Measurements from ENCODE around the gene B4GALNT4.

The B4GALNT4 gene

DNA sequence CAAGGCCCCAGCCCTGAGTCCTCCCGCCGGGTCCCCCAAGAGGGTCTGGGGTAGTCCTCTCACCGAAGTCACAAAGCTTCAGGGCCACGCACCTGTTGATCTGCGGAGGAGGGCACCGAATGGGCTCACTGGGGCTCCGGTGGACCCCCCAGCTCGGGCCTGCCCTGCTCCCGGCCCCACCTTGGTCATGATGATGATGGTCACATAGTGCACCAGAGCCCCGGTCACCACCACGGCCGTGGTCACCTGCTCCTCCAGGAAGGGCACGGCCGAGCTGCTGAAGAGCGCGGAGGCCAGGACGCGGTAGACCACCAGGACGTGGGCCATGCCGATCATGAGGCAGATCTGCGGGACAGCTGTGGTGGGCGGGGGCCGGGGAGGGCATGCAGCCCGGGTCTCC lies 59.0 kb downstream of the B4GALNT4 start:
- H3K9me3 ChIP-seq (ENCODE audit: control insufficient read depth, low read length), result no peaks in the 10 kb centered on the region
- H3K23ac ChIP-seq (ENCODE audit: low read length in 2 of 2), result no peak overlapping the region
- no peak overlapping the region for H3K27ac ChIP-seq (ENCODE audit: low read length, poor library complexity, severe bottlenecking)
- no peak overlapping the region for H3K4me3 ChIP-seq (ENCODE audit: insufficient read depth in 1 of 2, low read depth in 1 of 2, low read length in 2 of 2)
- H3K4me2 ChIP-seq (ENCODE audit: low read length, poor library complexity, severe bottlenecking), result no peak overlapping the region
- H2BK120ac ChIP-seq (ENCODE audit: low read depth, low read length), result no peak overlapping the region
- no peaks in the 10 kb centered on the region for H3K36me3 ChIP-seq (ENCODE audit: control insufficient read depth in 1 of 2, insufficient read depth in 2 of 2, low read depth in 1 of 2, low read length in 2 of 2)
- H2BK15ac ChIP-seq (ENCODE audit: low read depth, poor library complexity, severe bottlenecking), result no peak overlapping the region
- H2BK12ac ChIP-seq (ENCODE audit: low read length in 2 of 2), result no peak overlapping the region
- H3K4me1 ChIP-seq (ENCODE audit: control insufficient read depth, insufficient read depth, low read depth, low read length), result peaks cover 4% of the 10 kb centered on the region
- H3K18ac ChIP-seq (ENCODE audit: low read depth in 1 of 2, low read length in 2 of 2), result no peak overlapping the region
- no peak for DNase-seq
- no peak overlapping the region for H4K8ac ChIP-seq (ENCODE audit: low read length)
- H2AFZ ChIP-seq (ENCODE audit: low read depth, low read length), result no peak overlapping the region
- no peaks in the 10 kb centered on the region for H3K79me1 ChIP-seq (replicated peaks; ENCODE audit: low read length, poor library complexity, severe bottlenecking)
- no peak overlapping the region for H2BK5ac ChIP-seq (ENCODE audit: low read depth, low read length, poor library complexity, severe bottlenecking)
- H3K14ac ChIP-seq (ENCODE audit: low read length in 2 of 2), result no peak overlapping the region
- H3K27me3 ChIP-seq (ENCODE audit: control insufficient read depth in 1 of 2, insufficient read depth in 1 of 2, low read length in 2 of 2), result peaks cover 0 to 44% of the 10 kb centered on the region in 2 experiments
- no peak overlapping the region for H3K9ac ChIP-seq (ENCODE audit: low read length)
- H4K91ac ChIP-seq (ENCODE audit: low read length), result peak overlapping the region; percentile 34
- H3K4ac ChIP-seq (ENCODE audit: low read depth in 1 of 2, low read length in 2 of 2), result no peak overlapping the region
- WGBS, result 94% methylated on average over 24 of the region's 24 CpGs
- H2AK5ac ChIP-seq (ENCODE audit: low read length, severe bottlenecking), result no peak overlapping the region

DNA sequence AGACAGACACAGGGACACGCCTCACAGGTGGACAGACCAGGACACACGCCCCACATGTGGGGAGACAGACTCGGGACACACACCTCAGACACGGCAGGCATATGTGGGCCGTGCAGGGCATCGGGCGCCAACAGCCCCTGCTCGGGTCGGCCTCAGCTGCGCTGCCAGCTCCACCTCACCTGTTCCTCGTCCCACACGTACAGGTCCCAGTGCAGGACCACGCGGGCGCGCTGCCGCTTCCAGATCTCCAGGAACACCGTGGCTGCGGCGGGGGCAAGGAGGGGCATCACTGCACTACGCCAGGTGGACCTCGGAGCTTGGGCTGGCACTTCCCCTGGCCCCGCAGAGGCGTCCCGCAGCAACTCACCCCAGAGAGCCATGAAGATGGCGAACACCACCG lies 60.1 kb downstream of the B4GALNT4 start:
- Histone ChIP-seq H2BK12ac (ENCODE audit: low read length in 2 of 2) (no peak overlapping the region), H3K4ac (ENCODE audit: low read depth in 1 of 2, low read length in 2 of 2) (no peak overlapping the region), H3K9me3 (ENCODE audit: control insufficient read depth, low read length) (no peaks in the 10 kb centered on the region), H3K23ac (ENCODE audit: low read length in 2 of 2) (no peak overlapping the region), H3K79me1 (replicated peaks; ENCODE audit: low read length, poor library complexity, severe bottlenecking) (no peaks in the 10 kb centered on the region), H3K36me3 (ENCODE audit: control insufficient read depth in 1 of 2, insufficient read depth in 2 of 2, low read depth in 1 of 2, low read length in 2 of 2) (no peaks in the 10 kb centered on the region), H3K9ac (ENCODE audit: low read length) (no peak overlapping the region), H3K27ac (ENCODE audit: low read length, poor library complexity, severe bottlenecking) (no peak overlapping the region), H4K8ac (ENCODE audit: low read length) (no peak overlapping the region), H2BK120ac (ENCODE audit: low read depth, low read length) (no peak overlapping the region), H3K18ac (ENCODE audit: low read depth in 1 of 2, low read length in 2 of 2) (no peak overlapping the region), H2AK5ac (ENCODE audit: low read length, severe bottlenecking) (no peak overlapping the region), H2BK15ac (ENCODE audit: low read depth, poor library complexity, severe bottlenecking) (peak overlapping the region; percentile 80), H3K4me3 (ENCODE audit: insufficient read depth in 1 of 2, low read depth in 1 of 2, low read length in 2 of 2) (no peak overlapping the region), H2BK5ac (ENCODE audit: low read depth, low read length, poor library complexity, severe bottlenecking) (no peak overlapping the region), H3K27me3 (ENCODE audit: control insufficient read depth in 1 of 2, insufficient read depth in 1 of 2, low read length in 2 of 2) (peaks cover 0 to 43% of the 10 kb centered on the region in 2 experiments), H3K14ac (ENCODE audit: low read length in 2 of 2) (no peak overlapping the region), H2AFZ (ENCODE audit: low read depth, low read length) (no peak overlapping the region), H4K91ac (ENCODE audit: low read length) (no peak overlapping the region), H3K4me2 (ENCODE audit: low read length, poor library complexity, severe bottlenecking) (no peak overlapping the region), H3K4me1 (ENCODE audit: control insufficient read depth, insufficient read depth, low read depth, low read length) (peaks cover 4% of the 10 kb centered on the region)
- 92% methylated on average over 27 of the region's 27 CpGs for WGBS
- no peak for DNase-seq

DNA sequence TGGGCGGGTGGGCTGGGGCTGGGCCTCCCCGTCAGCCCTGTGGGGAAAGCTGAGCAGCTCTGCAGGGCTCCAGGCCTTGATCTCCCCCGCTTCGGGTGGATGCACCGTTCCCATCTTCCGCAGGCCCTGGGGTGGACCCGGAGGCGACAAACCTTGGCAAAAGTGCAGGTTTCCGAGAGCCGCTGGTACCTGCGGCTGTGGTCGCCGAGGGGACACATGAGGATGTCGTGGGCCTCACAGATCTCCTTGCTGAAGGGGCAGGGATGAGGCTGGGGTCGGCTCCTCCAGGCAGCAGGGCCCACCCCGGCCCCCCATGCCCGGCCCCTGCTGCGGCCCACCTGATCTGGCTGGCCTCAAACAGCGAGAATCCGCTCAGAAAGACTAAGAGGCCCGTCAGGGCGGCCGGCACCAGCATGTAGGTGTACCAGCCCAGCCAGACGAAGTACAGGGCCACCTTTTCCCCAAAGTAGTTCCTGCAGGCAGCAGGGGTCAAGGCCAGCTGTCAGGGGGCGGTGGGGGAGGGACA lies 60.7 kb downstream of the B4GALNT4 start:
- no peak overlapping the region for H3K18ac ChIP-seq (ENCODE audit: low read depth in 1 of 2, low read length in 2 of 2)
- no peak overlapping the region for H2AK5ac ChIP-seq (ENCODE audit: low read length, severe bottlenecking)
- no peak overlapping the region for H3K4me3 ChIP-seq (ENCODE audit: insufficient read depth in 1 of 2, low read depth in 1 of 2, low read length in 2 of 2)
- no peak overlapping the region for H3K23ac ChIP-seq (ENCODE audit: low read length in 2 of 2)
- no peak overlapping the region for H2BK15ac ChIP-seq (ENCODE audit: low read depth, poor library complexity, severe bottlenecking)
- no peak overlapping the region for H3K4ac ChIP-seq (ENCODE audit: low read depth in 1 of 2, low read length in 2 of 2)
- no peak overlapping the region for H2BK120ac ChIP-seq (ENCODE audit: low read depth, low read length)
- no peaks in the 10 kb centered on the region for H3K79me1 ChIP-seq (replicated peaks; ENCODE audit: low read length, poor library complexity, severe bottlenecking)
- H2BK12ac ChIP-seq (ENCODE audit: low read length in 2 of 2), result no peak overlapping the region
- H4K8ac ChIP-seq (ENCODE audit: low read length), result no peak overlapping the region
- no peak overlapping the region for H3K14ac ChIP-seq (ENCODE audit: low read length in 2 of 2)
- no peak for DNase-seq
- peaks cover 0 to 45% of the 10 kb centered on the region in 2 experiments for H3K27me3 ChIP-seq (ENCODE audit: control insufficient read depth in 1 of 2, insufficient read depth in 1 of 2, low read length in 2 of 2)
- H3K36me3 ChIP-seq (ENCODE audit: control insufficient read depth in 1 of 2, insufficient read depth in 2 of 2, low read depth in 1 of 2, low read length in 2 of 2), result no peaks in the 10 kb centered on the region
- no peak overlapping the region for H3K9ac ChIP-seq (ENCODE audit: low read length)
- no peaks in the 10 kb centered on the region for H3K9me3 ChIP-seq (ENCODE audit: control insufficient read depth, low read length)
- H3K4me1 ChIP-seq (ENCODE audit: control insufficient read depth, insufficient read depth, low read depth, low read length), result peaks cover 4% of the 10 kb centered on the region
- H2AFZ ChIP-seq (ENCODE audit: low read depth, low read length), result no peak overlapping the region
- H3K4me2 ChIP-seq (ENCODE audit: low read length, poor library complexity, severe bottlenecking), result no peak overlapping the region
- H4K91ac ChIP-seq (ENCODE audit: low read length), result no peak overlapping the region
- no peak overlapping the region for H3K27ac ChIP-seq (ENCODE audit: low read length, poor library complexity, severe bottlenecking)
- WGBS, result 70% methylated on average over 23 of the region's 25 CpGs
- no peak overlapping the region for H2BK5ac ChIP-seq (ENCODE audit: low read depth, low read length, poor library complexity, severe bottlenecking)

All from mesenchymal stem cell (in vitro differentiated cells and primary cell).